HepG2 (cell line): ENCODE results near the gene EFNA4. TPM values are rescaled to one million over a fixed set of nuclear protein-coding genes. Genes with fewer than 3 reads are reported as not detected.

Experiments
- CCAR2 ChIP-seq: fragments of 200-400 bp; formaldehyde crosslinking; optimal IDR thresholded peaks from 2 replicates; pipeline ENCODE3; 2018; ENCODE audit warnings: low read depth, mild to moderate bottlenecking, low read length, moderate library complexity
- ERF ChIP-seq: IDR thresholded peaks from 2 replicates; pipeline ENCODE4 v1.6.1; 2018; ENCODE audit warnings: missing biosample characterization, missing genetic modification reagents
- HES4 ChIP-seq: sonication (generic); formaldehyde crosslinking; IDR thresholded peaks from 2 replicates; pipeline ENCODE4 v1.9.0; 2021; ENCODE audit warnings: mild to moderate bottlenecking, missing genetic modification reagents, borderline replicate concordance
- HNF4A ChIP-seq: sonication (generic); formaldehyde crosslinking; IDR thresholded peaks from 2 replicates; pipeline ENCODE4 v1.4.0; 2020; ENCODE audit warnings: missing genetic modification reagents
- HNRNPK ChIP-seq: fragments of 200-400 bp; formaldehyde crosslinking; IDR thresholded peaks from 2 replicates; pipeline ENCODE4 v1.6.1; 2018; ENCODE audit warnings: low read length, low read depth, moderate library complexity, mild to moderate bottlenecking; ENCODE audit not compliant: poor library complexity, severe bottlenecking
- KAT7 ChIP-seq: IDR thresholded peaks from 2 replicates; pipeline ENCODE4 v1.6.1; 2018; ENCODE audit warnings: borderline replicate concordance, missing compliant biosample characterization
- KDM3A ChIP-seq: IDR thresholded peaks from 2 replicates; pipeline ENCODE4 v1.6.1; 2018; ENCODE audit warnings: low read depth, missing compliant biosample characterization
- MEIS2 ChIP-seq: sonication (generic); formaldehyde crosslinking; IDR thresholded peaks from 2 replicates; pipeline ENCODE4 v1.9.0; 2021; ENCODE audit warnings: mild to moderate bottlenecking, missing genetic modification reagents
- NBN ChIP-seq: fragments of 450-650 bp; conservative IDR thresholded peaks from 2 replicates; pipeline ENCODE4 v1.6.1; 2017
- PCBP2 ChIP-seq: fragments of 200-400 bp; formaldehyde crosslinking; optimal IDR thresholded peaks from 2 replicates; pipeline ENCODE3; 2018; ENCODE audit warnings: low read length, low read depth; ENCODE audit not compliant: poor library complexity, severe bottlenecking
- RORA ChIP-seq: sonication (generic); formaldehyde crosslinking; IDR thresholded peaks from 2 replicates; pipeline ENCODE4 v1.5.0; 2020; ENCODE audit warnings: mild to moderate bottlenecking, missing genetic modification reagents, moderate library complexity
- SMAD3 ChIP-seq: sonication (generic); formaldehyde crosslinking; IDR thresholded peaks from 2 replicates; pipeline ENCODE4 v1.4.0; 2020; ENCODE audit warnings: missing genetic modification reagents
- SSRP1 ChIP-seq: IDR thresholded peaks from 2 replicates; pipeline ENCODE4 v1.6.1; 2016; ENCODE audit warnings: control low read depth
- TFDP2 ChIP-seq: sonication (generic); formaldehyde crosslinking; IDR thresholded peaks from 2 replicates; pipeline ENCODE4 v1.4.0; 2020; ENCODE audit warnings: missing genetic modification reagents
- ZBTB7A ChIP-seq: sonication (generic); formaldehyde crosslinking; IDR thresholded peaks from 2 replicates; pipeline ENCODE4 v1.8.0; 2022; ENCODE audit warnings: mild to moderate bottlenecking, missing genetic modification reagents
- ZMYM4 ChIP-seq: sonication (generic); formaldehyde crosslinking; IDR thresholded peaks from 2 replicates; pipeline ENCODE4 v1.8.1; 2023; ENCODE audit warnings: mild to moderate bottlenecking, missing genetic modification reagents
- ZNF143 ChIP-seq: sonication (generic); formaldehyde crosslinking; IDR thresholded peaks from 2 replicates; pipeline ENCODE4 v1.4.0; 2020; ENCODE audit warnings: missing genetic modification reagents
- ZNF333 ChIP-seq: sonication (generic); formaldehyde crosslinking; IDR thresholded peaks from 2 replicates; pipeline ENCODE4 v1.4.0; 2020; ENCODE audit warnings: mild to moderate bottlenecking, missing genetic modification reagents, borderline replicate concordance
- ZNF607 ChIP-seq: sonication (generic); formaldehyde crosslinking; IDR thresholded peaks from 2 replicates; pipeline ENCODE4 v1.5.1; 2020; ENCODE audit warnings: missing genetic modification reagents, mild to moderate bottlenecking, borderline replicate concordance
- ZNF792 ChIP-seq: IDR thresholded peaks from 2 replicates; pipeline ENCODE4 v1.6.1; 2016
- ZSCAN31 ChIP-seq: sonication (generic); formaldehyde crosslinking; IDR thresholded peaks from 2 replicates; pipeline ENCODE4 v1.5.0; 2020; ENCODE audit warnings: low read depth, mild to moderate bottlenecking, missing genetic modification reagents
- ZSCAN9 ChIP-seq: IDR thresholded peaks from 2 replicates; pipeline ENCODE4 v1.6.1; 2016; ENCODE audit warnings: borderline replicate concordance
- polyA plus RNA-seq, 8 experiments: library from polyadenylated mRNA; depleted of rRNA in 3 of 8; stranded (reverse) in 7 of 8; unstranded in 1 of 8; fragments of >200 nt; fragmentation: Illumina TruSeq in 4 of 8; extraction: Trizol in 4 of 8; gene quantifications; 2 replicates each; pipeline versions ENCODE4 v1.2.1 to v1.2.3, GENCODE V29; 2011 to 2016; ENCODE audit warnings: low read depth in 4 of 8, missing spikeins in 1 of 8, mixed read lengths in 1 of 8; ENCODE audit not compliant: insufficient read depth in 1 of 8
- total RNA-seq, 5 experiments: library from RNA; depleted of rRNA; stranded (reverse); fragments of >200 nt; fragmentation: Illumina TruSeq; extraction: Trizol; gene quantifications; 2 replicates each; pipeline ENCODE4 v1.2.3, GENCODE V29; 2016; ENCODE audit warnings: low read depth in 1 of 5
- TF ChIP-seq, protein P1 (sequence below): sonication (generic); IDR thresholded peaks from 2 replicates; pipeline ENCODE4 v1.6.1; 2016; ENCODE audit warnings: low read depth, borderline replicate concordance
- TF ChIP-seq, protein P2 (sequence below), 2 experiments: sonication (generic) in 1 of 2; formaldehyde crosslinking in 1 of 2; IDR thresholded peaks; 2 replicates each; pipeline versions ENCODE4 v1.5.1 to v1.6.1; 2011 to 2020; ENCODE audit warnings: borderline replicate concordance in 1 of 2, low read depth in 1 of 2, low read length in 1 of 2, mild to moderate bottlenecking in 1 of 2, missing genetic modification reagents in 1 of 2, moderate library complexity in 1 of 2
- TF ChIP-seq, protein P3 (sequence below): IDR thresholded peaks from 2 replicates; pipeline ENCODE4 v1.6.1; 2016; ENCODE audit warnings: missing compliant biosample characterization, missing genetic modification reagents, borderline replicate concordance

The EFNA4 gene
- total and polyA plus RNA-seq, 2 of the 13 experiments (the other 11 are each of a cell fraction or from before 2014, with no cell fraction given), result 12.0 to 17.2 TPM

DNA sequence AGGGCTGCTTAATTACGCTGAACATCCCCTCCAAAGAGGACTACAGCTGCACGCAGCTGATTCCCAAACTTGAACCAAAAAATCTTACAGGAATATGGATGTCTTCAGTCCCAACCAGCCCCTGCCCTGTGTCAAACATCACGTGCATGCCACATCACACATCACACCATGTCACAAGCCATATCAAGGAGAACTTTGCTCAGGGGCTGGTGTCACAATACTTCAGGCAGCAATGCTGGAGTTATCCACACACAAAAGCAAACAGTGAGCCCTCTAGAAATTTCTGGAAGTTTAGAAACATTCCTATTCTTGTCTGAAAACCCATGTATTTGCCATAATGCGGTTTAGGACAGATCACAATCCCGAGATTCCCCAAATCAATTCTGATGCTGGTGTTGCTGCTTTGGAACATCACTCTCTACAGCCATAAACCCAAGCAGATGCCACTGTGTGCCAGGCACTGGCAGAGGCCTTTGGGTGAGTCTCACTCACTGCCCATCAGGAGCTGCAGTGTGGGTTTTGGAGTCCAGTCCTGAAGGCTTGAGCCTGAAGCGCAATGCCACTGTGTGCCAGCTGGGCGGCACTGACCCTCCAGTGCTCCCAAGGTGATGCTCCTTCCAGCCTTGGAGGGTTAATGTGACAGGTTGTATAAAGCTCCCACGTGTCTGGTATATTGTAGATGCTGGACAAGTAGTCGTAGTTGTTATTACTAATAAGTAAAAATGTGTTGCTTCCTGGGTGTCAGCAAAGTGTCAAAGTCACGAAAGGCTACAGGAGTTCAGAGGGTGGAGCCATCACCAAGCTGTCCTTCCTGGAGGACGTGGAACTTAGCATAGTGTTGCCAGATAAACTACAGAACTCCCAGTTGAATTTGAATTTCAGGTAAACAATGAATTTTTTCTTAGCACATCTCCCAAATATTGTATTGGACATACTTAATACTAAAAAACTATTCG is 44.0 kb downstream of the EFNA4 start (continued):
- TF ChIP-seq, protein P1, sequence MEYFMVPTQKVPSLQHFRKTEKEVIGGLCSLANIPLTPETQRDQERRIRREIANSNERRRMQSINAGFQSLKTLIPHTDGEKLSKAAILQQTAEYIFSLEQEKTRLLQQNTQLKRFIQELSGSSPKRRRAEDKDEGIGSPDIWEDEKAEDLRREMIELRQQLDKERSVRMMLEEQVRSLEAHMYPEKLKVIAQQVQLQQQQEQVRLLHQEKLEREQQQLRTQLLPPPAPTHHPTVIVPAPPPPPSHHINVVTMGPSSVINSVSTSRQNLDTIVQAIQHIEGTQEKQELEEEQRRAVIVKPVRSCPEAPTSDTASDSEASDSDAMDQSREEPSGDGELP, result no peak
- TF ChIP-seq NBN (no peak), RORA (no peak), HNRNPK (no peak), ZNF607 (CRISPR knock-in tag) (peak; percentile 47; the same call in 1 of the 2 replicates), CCAR2 (no peak), MEIS2 (0 out of 2 replicates have a peak, but pooled peaks have one; percentile 33), ZMYM4 (CRISPR knock-in tag) (0 out of 2 replicates have a peak, but pooled peaks have one; percentile 29), SMAD3 (peak; percentile 79; the same call in 1 of the 2 replicates), ZNF333 (CRISPR knock-in tag) (no peak), TFDP2 (CRISPR knock-in tag) (peak; percentile 73; the same call in 1 of the 2 replicates), PCBP2 (no peak), KDM3A (CRISPR knock-in tag) (no peak), ZNF143 (CRISPR knock-in tag) (no peak), SSRP1 (CRISPR knock-in tag) (no peak), ZBTB7A (no peak), HNF4A (CRISPR knock-in tag) (peak; percentile 93), ERF (CRISPR knock-in tag) (no peak), HES4 (CRISPR knock-in tag) (no peak), ZNF792 (CRISPR knock-in tag) (no peak), ZSCAN31 (CRISPR knock-in tag) (no peak), ZSCAN9 (CRISPR knock-in tag) (no peak), KAT7 (CRISPR knock-in tag) (no peak)
- TF ChIP-seq, protein P2, sequence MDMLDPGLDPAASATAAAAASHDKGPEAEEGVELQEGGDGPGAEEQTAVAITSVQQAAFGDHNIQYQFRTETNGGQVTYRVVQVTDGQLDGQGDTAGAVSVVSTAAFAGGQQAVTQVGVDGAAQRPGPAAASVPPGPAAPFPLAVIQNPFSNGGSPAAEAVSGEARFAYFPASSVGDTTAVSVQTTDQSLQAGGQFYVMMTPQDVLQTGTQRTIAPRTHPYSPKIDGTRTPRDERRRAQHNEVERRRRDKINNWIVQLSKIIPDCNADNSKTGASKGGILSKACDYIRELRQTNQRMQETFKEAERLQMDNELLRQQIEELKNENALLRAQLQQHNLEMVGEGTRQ (IDR thresholded peaks at IDR 0.05; ENCODE audit: low read depth, low read length), result peak; percentile 46
- TF ChIP-seq, protein P2 (CRISPR knock-in tag; IDR thresholded peaks at IDR 0.05; ENCODE audit: borderline replicate concordance), result peak; percentile 64; the same call in 1 of the 2 replicates
- TF ChIP-seq, protein P3, sequence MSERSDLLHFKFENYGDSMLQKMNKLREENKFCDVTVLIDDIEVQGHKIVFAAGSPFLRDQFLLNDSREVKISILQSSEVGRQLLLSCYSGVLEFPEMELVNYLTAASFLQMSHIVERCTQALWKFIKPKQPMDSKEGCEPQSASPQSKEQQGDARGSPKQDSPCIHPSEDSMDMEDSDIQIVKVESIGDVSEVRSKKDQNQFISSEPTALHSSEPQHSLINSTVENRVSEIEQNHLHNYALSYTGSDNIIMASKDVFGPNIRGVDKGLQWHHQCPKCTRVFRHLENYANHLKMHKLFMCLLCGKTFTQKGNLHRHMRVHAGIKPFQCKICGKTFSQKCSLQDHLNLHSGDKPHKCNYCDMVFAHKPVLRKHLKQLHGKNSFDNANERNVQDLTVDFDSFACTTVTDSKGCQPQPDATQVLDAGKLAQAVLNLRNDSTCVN (CRISPR knock-in tag), result peak; percentile 95
